Hypothalamus (tissue), 51 donors: ENCODE results near the gene ZDHHC19.
"Not testable (repeated sequence)": the region's sequence is repeated elsewhere in the genome, so short reads cannot be mapped to it uniquely, and the experiment has no call there.

Experiments
- DNase-seq, 51 donors: peaks; one replicate each; lab custom pipeline; 2025; lab: John Stamatoyannopoulos, UW

Gene ZDHHC19

DNA sequence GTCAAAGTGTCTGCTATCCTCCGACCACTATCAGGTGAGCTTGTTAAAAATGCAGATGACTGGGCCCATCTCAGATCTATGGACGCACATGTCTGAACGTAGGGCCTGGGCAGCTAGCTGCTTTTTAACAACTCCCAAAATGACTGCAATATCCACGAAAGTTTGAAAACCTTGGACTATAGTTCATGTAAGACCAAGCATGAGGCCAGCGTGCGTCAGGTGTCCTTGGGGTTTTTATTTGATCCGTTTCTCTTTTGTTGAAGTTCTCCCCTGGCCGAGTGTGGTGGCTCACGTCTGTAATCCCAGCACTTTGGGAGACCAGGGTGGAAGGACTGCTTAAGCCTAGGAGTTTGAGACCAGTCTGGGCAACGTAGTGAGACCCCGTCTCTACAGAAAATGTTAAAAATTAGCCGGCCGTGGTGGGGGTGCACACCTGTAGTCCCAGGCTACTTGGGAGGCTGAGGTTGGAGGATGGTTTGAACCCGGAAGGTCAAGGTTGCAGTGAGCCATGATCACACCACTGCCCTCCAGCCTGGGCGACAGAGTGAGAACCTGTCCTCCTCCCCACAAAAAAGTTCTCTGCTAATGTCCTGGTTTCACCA lies 14.7 kb upstream of the ZDHHC19 start:
- no peak for DNase-seq

DNA sequence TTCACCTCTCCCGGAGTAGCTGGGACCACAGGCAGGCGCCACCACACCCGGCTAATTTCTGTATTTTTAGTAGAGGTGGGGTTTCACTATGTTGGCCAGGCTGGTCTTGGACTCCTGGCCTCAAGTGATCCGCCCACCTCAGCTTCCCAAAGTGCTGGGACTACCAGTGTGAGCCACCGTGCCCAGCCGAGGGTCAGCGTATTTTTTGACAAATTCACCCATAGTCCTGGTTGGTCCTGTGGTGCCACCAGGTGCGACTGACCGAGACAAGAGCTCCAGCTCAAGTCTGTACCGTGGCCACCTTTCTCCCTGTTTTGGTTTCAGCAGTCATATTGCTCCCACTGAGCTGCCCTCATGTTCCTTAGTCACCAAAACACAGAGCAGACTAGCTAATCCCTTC lies 13.9 kb upstream of the ZDHHC19 start:
- DNase-seq, result no peak

DNA sequence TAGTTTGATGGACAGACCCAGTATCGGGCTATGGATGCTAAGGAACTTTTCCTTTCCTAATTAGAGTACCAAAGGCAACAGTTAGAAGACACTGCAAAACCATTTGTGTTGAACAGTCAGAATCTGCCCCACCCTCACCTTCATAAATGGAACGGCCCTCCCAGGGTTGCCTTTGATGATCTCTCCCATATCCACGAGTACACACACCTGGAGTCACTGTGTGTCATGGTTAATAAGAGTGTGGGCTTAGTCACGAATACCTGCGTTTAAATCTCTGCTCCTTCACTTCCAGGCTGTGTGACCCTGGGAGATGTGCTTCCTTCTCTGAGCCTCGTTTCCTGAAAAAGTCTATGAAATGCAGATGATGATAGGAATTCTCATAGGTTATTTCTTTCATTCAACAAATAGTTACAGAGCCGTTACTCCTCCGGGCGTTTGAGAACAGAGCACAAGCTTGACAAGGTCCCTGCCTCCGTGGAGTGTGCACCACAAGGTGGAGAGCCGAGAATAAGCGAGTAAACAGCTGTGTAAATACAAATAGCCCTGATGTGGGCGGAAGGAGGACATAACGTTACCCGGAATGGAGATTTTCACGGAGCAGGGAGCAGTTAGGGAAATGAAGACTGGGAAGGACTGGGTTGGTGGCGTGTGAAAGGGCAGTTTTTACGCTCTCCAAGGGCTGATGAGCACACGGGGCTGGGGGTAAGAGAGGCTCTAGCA lies 11.8 kb upstream of the ZDHHC19 start:
- no peak for DNase-seq

DNA sequence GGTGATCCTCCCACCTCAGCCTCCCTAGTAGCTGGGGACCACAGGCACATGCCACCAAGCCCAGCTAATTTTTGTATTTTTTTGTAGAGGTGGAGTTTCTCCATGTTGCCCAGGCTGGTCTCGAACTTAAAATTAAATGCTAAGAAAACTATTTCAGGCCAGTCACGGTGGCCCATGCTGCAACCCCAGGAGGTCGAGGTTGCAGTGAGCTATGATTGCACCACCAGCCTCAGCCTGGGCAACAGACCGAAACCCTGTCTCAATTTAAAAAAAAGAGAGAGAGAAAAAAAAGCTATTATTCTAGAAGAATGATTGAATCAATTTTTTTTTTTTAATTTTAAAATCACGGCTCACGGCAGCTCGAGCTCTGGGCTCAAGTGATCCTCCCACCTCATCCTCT lies 9.8 kb upstream of the ZDHHC19 start:
- no peak for DNase-seq

DNA sequence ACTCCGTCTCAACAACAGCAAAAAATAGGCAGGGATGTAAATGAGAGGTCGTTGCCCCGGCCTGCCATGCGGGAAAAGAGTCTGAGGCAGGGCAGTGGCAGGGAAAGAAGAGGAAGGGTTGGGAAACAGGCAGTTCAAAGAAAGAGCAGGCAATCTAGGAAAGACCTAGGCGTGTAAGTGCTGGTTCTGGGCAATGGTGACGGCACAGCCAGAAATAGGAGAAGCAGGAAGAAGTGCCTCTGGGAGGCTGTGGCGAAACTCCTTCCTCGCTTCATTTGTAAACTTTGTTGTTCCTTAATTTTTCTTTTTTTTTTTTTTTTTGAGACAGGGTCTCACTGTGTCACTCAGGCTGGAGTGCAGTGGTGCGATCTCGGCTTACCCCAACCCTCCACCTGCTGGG lies 9.4 kb upstream of the ZDHHC19 start:
- peak in 5 of 51 donors; percentile 8 to 23 (median 15) for DNase-seq

DNA sequence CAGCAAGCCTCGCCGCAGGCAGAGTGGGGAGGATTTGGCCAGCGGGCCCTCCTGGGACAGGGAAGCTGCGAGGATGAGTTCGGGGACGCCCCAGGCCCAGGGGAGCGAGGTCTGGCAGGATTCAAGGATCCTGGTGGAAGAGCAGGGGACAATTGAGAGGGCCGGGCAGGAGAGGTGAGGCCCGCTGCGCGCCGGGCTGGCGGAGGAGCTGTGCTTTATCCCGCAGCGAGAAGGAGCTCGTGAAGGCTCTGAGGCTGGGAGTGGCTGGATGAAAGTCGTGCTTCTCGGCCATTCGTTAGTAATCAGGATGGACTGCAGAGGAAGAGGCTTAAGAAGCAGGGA lies 8.7 kb upstream of the ZDHHC19 start:
- no peak for DNase-seq

DNA sequence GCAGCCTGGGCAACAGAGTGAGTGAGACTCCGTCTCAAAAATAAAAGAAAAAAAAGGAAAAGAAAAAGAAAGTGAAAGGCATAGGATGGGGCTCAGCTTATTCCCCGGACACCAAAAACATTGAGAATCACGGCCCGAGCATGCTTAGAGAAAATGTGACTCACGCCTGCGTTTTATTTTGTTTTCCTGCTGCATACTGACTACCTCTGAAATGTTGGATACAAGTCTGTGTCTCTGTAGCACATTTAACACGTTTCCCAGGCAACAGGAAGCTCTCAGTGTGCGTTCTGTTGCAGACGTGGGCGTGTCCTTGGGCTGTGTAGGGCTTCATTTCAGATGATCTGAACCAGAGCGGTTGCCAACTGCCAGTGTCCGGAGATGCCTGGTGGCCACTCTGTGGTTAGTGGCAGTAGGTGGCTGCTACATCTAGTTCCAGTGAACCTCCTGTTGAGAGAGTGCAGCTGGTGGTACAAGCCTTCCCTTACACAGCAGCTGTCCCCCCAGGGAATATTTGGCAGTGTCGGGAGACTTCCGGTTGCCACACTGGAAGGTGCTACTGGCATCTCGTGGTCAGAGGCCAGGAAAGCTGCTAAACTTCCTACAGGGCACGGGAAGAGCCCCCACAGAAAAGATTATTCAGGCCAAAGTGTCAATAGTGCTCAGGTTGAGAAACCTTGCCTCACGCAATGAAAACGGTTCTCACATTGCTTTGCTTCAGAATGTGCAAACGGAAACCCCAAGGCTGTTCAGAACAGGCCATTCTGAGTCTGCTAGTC lies 8.2 kb upstream of the ZDHHC19 start:
- peak in 35 of 51 donors; percentile 15 to 72 (median 48) for DNase-seq

DNA sequence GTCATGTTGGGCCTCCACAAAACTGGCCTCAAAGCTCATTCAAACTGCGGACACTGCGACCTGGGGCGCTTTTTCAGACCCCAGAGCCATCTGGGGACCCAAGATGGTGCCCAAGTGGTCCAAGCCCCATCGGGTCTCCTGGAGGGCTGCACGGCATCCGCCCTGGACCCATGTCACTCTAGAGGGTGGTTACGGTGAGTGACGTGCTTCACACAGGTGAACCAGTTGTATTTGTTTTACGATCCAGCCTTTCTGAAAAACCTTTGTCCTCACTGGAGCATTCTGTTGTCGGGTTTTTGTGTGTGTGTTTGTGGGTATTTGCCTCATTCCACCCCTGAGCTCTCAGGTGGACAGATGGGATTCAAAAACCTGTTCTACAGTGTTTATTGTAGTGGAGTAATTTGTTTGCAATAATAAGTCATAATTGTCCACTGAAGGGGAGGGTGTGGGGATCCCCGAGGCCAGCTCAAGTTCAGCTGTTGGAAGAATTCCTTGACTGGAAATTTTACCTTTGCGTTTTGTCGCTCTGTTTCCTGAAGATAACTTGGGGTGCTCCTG lies 7.0 kb upstream of the ZDHHC19 start:
- no peak for DNase-seq

DNA sequence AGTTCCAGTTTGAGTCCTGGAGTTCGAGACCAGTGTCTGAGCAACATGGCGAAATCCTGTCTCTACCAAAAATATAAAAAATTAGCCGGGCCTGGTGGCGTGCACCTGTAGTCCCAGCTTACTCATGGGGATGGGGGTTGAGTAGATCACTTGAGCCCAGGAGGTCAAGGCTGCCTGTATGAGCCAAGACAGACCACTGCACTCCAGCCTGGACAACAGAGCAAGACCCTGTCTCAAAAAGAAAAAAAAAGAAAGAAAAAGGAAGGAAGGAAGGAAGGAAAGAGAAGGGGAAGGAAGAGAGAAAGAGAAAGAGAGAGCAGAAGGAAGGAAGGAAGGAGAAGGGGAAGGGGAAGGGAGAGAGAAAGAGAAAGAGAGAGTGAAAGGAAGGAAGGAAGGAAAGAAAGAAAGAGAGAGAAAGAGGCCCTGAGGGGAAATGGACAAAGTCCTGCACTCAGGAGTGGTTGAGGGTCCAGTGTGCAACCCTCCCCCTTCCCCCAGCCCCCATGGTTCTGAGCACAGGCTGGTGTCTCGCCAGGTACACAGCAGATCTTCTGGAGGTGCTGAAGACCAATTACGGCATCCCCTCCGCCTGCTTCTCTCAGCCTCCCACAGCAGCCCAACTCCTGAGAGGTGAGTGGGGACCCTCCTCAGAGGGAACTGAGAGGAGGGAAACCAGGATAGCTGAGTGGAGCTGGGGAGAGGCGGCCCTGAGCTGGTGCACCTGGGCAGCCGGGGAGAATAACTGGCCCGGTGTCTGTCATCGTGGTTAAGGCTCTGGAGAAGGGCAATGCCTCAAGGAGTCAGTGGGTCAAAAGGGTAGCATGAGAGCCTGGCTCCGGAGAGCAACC lies 6.3 kb upstream of the ZDHHC19 start:
- no peak for DNase-seq

DNA sequence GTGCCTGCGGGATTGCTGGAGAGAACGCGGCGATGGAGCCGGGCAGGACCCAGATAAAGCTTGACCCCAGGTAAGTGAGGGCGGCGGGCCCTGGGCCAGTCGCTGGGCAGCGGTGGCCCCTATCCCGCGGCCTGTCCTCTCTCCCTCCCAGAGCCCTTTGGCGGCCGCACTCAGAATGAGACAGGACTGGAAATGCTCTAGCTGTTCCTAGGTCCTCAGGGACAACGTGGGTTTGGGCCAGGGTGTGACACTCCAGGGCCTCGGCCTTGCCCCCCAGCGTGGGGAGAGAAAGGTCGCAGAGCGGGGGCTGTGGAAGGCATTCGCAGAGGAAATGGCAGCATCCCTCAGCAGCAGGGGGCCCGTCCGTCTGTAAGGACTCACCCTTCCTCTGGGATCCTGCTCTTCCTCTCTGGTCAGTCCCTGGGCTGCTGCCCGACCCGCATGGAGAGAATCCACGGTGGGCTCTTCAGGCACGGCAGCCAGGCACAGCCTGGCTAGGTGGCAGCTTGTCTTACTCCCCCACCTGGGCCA lies 5.5 kb upstream of the ZDHHC19 start:
- DNase-seq, result no peak

DNA sequence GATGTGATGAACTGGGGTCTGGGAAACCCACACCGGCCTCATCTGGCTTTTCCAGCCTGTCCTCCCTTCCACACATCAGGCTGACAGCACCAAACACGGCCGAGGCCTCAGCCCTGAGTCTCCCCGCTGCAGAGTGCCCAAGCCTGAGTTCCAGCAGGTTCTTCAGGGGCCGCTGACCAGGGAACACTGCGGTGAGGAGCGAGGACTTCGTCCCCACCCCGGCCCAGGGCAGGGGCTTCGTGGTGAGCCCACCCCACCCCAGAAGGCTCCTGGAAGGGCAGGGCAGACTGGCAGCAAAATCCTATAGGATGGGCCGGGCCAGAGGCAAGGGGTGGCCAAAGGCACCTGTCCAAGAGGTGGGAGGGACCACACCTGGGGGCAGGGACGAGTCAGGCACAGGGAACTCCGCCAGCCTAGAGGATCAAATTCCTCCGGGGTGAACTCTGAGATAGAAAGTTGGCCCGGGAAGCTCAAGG lies 4.9 kb upstream of the ZDHHC19 start, which contains the start of gene SLC51A:
Gene SLC51A, plus strand, starts transcription at position 446 of the 476 bp plus-strand sequence. CDS start 179 bp downstream, outside the sequence.
- no peak for DNase-seq

DNA sequence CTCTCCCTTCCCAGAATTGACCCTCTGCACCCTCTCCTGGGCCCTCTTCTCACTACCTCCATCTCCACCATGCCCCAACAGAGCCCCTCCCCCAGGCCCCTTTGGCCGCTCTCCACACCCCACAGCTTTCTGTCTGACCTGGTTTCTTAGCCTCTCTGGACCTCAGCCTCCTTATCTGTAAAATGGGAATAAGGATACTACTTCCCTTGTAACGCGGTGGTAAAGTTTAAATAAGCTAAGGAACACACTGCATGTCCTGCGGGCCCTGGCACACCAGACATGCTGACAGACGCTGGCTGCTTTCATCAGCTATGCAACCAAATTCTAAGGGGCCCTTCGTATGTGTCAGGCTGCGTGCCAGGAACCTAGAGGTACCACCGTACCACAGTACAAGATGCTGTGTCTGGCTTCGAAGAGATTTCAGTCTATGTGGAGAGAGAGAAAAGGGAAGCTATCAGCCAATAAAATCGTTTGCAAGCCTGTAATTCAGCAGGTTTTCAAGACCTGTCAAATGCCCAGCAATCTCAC lies 4.4 kb upstream of the ZDHHC19 start:
- DNase-seq, result no peak

DNA sequence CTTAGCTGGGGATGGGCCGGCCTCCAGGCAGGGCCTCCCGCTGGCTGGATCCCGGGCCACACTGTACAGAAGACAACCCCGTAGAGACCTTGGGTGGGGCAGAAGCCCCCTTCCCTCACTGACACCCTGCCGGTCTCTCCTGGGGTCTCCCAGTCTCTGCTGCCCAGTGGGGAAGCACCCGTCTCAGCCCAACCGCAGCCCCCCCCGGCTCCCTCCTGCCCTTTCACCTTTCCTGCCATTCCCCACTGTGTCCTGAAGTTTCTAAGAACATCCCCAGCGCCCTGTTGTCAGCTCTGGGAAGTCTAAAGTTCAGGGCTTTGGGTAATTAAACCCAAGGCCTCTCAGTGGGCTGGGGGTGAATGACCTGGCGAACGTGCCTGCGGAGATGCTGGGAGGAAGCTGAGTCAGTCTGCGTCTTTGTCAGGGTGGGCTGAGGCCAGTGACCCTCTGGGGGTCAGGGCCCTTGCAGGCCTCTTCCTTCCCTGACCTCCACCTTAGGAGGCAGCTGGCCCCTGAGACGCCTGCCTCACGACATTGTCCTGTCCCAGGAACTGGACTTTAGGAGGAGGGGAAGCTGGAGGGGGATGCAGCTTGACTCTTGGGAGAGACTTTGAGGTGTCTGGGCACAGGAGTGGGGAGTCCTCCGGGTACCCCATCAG lies 3.7 kb upstream of the ZDHHC19 start:
- DNase-seq, result no peak

DNA sequence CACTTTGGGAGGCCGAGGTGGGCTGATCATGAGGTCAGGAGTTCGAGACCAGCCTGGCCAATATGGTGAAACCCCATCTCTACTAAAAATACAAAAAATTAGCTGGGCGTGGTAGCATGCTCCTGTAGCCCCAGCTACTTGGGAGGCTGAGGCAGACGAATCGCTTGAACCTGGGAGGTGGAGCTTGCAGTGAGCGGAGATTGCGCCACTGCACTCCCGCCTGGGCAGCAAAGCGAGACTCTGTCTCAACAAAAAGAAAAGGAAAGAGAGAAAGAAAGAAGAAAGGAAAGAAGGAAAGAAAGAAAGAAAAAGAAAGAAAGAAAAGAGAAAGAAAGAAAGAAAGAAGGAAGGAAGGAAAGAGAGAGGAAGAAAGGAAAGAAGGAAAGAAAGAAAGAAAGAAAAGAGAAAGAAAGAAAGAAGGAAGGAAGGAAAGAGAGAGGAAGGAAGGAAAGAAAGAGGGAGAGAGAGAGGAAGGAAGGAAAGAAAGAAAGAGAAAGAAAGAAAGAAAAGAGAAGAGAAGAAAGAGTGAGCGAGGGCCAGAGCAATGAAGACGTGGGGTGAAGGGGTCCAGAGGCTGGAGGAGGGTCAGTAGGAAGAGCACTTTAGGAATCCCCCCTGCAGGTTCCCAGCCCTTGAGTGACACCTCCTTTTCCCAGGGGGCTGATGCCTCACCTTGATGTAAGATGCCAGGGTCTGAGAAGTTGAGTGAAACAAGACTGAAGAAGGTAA lies 1.1 kb downstream of the ZDHHC19 start:
- DNase-seq, result not testable (repeated sequence)

DNA sequence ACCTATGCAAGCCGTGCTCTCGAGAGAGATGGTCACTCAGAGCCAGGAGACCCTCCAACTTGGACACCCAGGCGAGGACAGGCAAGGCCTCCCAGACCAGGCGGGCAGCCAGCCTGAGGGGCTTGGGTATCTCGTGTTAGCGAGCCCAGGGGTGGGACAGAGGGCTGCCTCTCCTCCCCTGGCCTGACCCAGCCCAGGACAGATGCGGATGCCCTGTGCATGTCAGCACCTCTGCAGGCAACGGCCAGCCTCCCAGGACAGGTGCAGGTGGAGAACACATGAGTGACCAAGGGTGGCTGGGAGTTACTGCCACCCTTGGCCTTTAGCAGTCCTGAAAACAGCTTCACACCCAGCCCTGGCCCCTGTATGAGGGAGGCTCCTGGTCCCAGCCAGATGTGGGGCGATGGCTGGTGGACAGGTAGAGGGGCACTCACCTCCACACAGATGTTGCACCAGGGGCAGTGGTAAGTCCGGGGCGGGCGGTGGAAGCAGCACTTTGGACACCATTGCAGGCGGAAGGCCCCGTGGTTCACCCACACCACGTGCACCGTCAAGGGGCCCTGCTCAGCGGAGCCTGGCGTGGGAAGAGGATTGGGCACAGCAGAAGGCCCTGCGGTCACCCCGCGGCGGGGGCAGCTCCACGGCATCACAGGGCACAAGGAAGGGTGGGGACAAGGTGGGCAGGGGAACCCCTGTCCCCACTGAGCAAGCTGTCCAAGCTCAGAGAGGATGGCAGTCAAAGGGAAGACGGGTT lies 2.1 kb downstream of the ZDHHC19 start:
- DNase-seq, result no peak

DNA sequence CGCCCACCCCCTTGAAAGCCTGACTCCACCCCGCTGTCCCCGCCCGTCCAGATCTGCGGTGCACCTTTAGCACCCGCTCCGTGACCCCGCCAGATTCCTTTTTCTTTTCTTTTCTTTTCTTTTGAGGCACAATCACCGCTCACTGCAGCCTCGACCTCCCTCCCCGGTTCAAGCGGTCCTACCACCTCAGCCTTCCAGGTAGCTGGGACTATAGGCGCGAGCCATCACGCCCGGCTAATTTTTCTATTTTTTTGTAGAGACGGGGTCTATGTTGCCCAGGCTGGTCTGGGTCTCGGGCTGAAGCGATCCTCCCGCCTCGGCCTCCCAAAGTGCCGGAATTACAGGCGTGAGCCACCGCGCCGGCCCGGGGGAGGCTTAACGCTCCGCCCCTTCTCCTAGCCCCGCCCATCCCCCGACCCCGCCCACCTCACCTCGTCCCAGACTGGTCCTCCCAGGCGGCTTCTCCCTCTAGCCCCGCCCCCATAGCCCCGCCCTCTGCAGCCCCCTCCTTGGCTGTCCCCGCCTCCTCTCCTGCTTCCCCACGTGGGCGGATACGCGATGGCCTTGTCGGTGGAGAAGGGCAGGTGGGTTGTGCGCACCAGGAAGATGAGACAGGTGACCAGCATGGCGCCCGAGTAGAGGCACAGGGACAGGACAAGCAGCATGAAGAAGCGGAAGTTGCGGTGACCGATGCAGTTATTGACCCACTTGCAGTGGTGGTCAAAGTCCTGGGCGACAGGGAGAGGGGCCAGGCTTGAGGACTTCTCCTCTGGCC lies 3.2 kb downstream of the ZDHHC19 start:
- DNase-seq, result peak in 10 of 51 donors; percentile 13 to 48 (median 20)
